DOHH2 (cell line): ENCODE data around the gene ATL2.

Experiments used
- EZH2phosphoT487 ChIP-seq: fragments of 200-600 bp; sonication (generic); IDR thresholded peaks from 2 replicates; pipeline ENCODE4 v1.6.1; 2017; ENCODE audit warnings: borderline replicate concordance, mild to moderate bottlenecking, antibody characterized with exemption, low read length, moderate library complexity, mixed read lengths
- TF ChIP-seq, protein P1 (sequence below): fragments of 200-600 bp; sonication (generic); IDR thresholded peaks from one replicate; pipeline ENCODE4 v1.5.1; 2014; ENCODE audit warnings: antibody characterized with exemption, mild to moderate bottlenecking, low read depth, low read length; ENCODE audit not compliant: poor library complexity, severe bottlenecking

DNA sequence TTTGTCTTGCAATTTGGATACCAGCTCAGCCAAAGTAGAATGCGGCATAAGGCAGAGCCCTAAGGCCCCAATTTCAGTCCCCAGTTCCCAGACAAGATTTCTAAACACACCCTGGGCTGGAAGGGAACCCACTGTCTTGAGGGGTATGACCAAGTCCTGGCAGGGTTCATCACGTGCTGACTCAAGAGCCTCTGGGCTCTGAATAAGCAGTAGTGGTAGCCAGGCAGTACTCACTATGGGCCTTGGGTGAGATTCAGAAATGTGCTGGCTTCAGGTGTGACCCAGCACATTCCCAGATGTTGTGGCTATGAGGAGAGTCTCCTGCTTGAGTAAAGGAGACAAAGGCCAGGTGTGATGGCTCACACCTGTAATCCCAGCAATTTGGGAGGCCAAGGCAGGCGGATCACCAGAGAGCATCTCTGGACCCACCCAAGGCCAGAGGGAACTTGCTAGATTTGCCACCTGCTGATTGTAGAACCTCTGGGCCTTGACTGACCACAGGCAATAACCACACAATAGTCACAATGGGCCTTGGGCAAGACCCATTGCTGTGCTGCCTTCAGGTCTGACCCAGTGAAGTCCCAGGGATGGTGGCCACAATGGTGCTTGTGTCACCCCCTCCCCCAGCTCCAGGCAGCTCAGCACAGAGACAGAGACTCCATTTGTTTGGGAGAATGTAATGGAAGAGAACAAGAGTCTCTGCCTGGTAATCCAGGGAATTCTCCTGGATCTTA is 74.9 kb downstream of the ATL2 start:
- TF ChIP-seq, protein P1, sequence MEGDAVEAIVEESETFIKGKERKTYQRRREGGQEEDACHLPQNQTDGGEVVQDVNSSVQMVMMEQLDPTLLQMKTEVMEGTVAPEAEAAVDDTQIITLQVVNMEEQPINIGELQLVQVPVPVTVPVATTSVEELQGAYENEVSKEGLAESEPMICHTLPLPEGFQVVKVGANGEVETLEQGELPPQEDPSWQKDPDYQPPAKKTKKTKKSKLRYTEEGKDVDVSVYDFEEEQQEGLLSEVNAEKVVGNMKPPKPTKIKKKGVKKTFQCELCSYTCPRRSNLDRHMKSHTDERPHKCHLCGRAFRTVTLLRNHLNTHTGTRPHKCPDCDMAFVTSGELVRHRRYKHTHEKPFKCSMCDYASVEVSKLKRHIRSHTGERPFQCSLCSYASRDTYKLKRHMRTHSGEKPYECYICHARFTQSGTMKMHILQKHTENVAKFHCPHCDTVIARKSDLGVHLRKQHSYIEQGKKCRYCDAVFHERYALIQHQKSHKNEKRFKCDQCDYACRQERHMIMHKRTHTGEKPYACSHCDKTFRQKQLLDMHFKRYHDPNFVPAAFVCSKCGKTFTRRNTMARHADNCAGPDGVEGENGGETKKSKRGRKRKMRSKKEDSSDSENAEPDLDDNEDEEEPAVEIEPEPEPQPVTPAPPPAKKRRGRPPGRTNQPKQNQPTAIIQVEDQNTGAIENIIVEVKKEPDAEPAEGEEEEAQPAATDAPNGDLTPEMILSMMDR = no peak
- no peak for TF ChIP-seq EZH2phosphoT487
